Ishikawa (cell line): ENCODE data around the gene GRID2.

ENCODE experiments used
- CEBPB ChIP-seq: IDR thresholded peaks from 2 replicates; pipeline ENCODE4 v1.6.1; 2012
- EGR1 ChIP-seq: IDR thresholded peaks from 2 replicates; pipeline ENCODE4 v1.6.1; 2012
- EP300 ChIP-seq: IDR thresholded peaks from 2 replicates; pipeline ENCODE4 v1.6.1; 2012; ENCODE audit warnings: borderline replicate concordance
- FOXM1 ChIP-seq: IDR thresholded peaks from 2 replicates; pipeline ENCODE4 v1.6.1; 2012; ENCODE audit warnings: low read depth, borderline replicate concordance
- MAX ChIP-seq: IDR thresholded peaks from 2 replicates; pipeline ENCODE4 v1.6.1; 2012
- REST ChIP-seq: IDR thresholded peaks from 2 replicates; pipeline ENCODE4 v1.6.1; 2012; ENCODE audit warnings: low read depth, mild to moderate bottlenecking
- TAF1 ChIP-seq: IDR thresholded peaks from 2 replicates; pipeline ENCODE4 v1.6.1; 2012; ENCODE audit warnings: low read depth, mild to moderate bottlenecking
- TCF12 ChIP-seq: IDR thresholded peaks from 2 replicates; pipeline ENCODE4 v1.6.1; 2012; ENCODE audit warnings: low read depth
- USF1 ChIP-seq: IDR thresholded peaks from 2 replicates; pipeline ENCODE4 v1.6.1; 2012
- YY1 ChIP-seq: IDR thresholded peaks from 2 replicates; pipeline ENCODE4 v1.6.1; 2012; ENCODE audit warnings: low read depth
- ZBTB7A ChIP-seq: IDR thresholded peaks from 2 replicates; pipeline ENCODE4 v1.6.1; 2012; ENCODE audit warnings: low read depth

- TF ChIP-seq TAF1 = no peak
- no peak for TF ChIP-seq TCF12
- TF ChIP-seq FOXM1 = no peak
- TF ChIP-seq YY1 = no peak
- no peak for TF ChIP-seq EGR1
- TF ChIP-seq CEBPB = no peak
- no peak for TF ChIP-seq USF1
- TF ChIP-seq REST = no peak
- TF ChIP-seq MAX = no peak
- TF ChIP-seq ZBTB7A = no peak
- TF ChIP-seq EP300 = no peak
Observed at GRCh38 chr4:92678292-92678691, 374.5 kb downstream of the GRID2 start.
